HG03135 (cell line): ENCODE data around the gene SIRPA.

Experiments used
- ATAC-seq: cut with Tn5 transposase; IDR thresholded peaks from one replicate; pipeline ENCODE4 v1.9.1; 2021; ENCODE audit warnings: mild to moderate bottlenecking, moderate library complexity; ENCODE audit not compliant: unreplicated experiment

SIRPA gene

DNA sequence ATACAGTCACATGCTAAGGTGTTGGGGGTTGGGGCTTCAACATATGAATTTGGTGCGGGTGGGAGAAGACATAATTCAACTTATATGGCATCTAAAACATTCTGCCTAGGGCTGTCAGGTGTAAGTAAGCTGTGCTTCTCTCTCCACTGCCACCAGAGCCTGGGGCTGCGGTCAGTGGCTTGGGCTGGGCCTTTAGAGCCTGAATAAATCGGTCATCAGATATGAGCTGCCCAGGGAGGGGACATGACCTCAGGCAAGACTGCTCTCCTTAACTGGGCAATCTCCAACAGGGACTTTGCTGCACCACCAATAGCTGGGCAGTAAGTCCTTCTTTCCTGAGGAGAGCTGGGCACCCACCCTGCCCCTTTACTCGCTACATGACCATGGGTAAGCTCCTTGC is 24.9 kb upstream of the SIRPA start:
- ATAC-seq: no peak

DNA sequence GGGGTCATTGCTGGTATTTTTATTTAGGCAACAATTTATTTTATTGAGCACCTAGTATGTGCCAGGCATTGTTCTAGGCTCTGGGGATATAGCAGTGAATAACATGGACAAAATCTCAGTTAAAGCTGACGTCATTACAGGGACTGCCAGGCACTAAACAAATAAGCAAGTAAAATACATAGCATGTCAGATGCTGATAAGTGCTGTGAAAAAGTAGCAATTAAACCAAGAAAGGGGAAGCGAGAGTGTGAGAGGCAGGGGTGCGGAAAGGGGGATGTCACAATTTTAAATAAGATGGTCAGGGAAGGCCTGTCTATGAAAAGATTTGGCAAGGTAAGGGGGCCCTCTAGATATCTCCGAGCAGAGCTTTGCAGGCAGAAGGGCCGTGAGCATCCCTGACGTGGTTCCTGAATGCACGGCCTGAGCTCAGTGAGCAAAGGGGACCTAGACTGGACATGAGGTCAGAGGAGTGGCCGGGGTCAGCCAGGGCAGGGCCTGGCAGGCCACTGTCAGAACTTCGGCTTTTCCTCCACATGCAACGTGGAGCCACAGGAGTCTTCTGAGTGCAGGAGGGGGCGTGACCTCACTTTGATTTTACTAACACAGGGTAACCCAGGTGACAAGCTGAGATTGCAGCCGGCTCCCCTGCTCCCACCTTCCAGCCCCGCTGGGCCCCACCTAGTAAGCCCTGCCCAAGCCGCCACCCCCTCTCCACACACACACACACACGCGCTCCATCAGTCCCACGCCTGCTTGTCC is 24.2 kb upstream of the SIRPA start:
- peak; percentile 60 for ATAC-seq

DNA sequence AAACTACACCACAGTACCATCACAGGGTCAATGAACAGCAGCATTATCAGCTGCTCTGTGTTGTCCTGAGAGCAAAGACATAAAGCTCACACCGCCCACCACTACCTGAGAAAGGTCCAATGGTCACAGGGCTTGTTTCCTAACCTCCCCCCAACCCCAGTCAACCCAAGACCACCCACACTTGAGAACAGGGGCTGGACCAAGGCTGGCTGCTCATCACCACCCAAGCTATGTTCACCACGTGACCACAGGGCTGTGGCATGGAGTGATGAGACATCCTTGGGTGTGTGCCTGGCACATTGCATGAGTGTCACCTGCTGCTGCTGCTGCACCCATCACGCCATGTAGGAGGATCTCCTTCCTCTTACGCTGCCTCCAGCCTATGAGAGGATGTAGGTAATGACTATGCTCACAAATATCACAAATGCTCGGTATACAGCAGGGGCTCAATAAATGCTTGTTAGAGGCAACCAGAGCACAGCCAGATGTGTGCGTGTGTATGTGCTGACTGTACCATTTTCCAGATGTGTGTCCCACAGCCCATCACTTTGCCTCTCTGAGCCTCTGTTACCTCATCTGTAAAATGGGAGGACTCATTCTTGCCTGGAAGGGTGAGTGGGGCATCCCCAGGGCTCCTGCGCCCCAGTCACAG is 23.3 kb upstream of the SIRPA start:
- no peak for ATAC-seq

DNA sequence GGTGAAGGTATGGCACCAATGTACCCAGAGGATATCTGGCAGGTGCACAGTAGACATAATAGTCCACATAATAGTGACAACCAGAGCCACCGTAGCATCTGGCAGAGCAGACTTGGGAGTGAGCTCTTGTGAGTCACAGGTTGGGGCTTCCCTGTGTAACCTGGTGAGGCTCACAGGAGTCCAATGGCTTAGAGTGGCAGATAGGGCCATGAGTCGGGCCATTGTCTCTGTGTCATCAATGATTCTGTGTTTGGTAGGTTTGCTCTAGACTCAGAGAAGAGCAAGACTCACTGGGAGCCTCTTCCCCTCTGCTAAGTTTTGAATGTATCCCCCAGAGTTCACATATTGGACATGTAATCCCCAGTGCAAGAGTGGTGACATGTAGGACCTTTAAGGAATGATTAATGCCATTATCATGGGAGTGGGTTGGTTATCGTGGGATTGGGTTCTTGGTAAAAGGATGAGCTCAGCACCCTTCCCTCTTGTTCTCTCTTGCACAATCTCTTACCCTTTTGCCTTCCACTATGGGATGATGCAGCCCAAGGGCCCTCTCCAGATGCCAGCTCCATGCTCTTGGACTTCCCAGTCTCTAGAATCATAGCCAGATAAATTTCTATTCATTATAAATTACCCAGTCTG is 22.6 kb upstream of the SIRPA start:
- ATAC-seq: no peak

DNA sequence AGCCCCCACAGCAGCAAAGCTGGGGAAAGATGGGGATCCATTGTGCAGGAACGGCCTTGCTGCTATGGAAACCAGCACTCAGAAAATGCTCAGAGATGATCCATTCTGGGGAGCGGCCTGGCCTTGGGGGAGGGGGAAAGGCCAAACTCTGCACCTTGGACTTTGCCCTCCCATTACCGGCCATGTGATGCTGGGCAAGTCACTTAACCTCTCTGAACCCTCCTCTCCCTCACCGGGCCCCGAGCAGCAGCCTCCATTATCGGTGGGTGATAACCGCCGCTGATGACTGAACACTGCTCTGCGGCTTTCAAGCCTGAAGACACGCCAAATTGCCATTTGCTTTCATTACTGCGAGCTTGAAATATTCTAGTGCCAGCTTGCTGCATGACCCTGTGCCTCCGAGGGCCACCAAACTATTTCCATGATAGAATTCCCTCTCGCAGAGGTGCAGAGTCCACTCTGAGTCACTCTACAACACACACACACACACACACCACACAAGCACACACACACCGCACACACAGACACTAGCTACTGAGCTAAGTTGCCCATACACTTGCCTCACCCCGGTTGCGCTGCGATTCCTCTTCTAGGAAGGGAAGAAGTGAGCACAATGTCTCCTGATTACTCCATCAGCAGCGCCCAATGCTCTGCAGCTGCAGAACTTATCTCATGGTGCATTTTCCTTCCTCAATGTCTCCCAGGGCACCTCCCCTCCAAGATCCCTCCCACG is 20.6 kb upstream of the SIRPA start:
- ATAC-seq: no peak

DNA sequence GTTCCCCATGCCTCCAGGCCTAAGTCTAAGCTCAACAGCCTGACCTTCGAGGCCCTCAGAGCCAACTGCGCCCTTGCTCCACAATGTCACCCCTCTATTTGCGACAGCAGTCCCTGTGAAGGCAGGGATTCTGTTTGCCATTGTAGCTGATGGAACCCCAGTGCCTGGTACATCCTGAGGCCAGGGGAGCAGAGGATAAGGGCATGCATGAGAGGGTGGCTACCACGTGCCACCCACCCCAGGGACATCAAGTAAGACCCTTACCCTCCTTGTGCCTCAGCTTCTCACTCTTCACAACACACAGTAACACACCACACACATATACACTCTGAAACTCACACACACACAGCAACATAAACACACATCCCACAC is 20.0 kb upstream of the SIRPA start:
- no peak for ATAC-seq

DNA sequence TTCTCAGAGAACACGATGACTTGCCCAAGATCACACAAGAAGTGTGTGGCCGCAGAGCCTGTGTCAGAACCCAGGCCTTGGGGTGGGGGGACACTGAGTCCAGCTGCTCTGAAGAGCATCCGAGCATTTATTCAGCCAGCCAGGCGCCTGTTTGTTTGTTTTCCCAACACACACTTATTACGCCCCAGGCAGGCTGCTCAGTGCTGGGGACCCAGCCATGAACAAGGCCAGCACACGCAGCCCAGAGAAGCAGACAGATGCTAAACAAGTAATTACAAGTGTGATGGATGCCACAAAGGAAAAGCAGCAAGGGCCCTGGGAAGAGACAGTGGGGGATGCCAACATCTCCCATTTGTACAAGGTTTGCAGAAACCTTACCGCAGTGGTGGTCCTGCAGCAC is 19.4 kb upstream of the SIRPA start:
- no peak for ATAC-seq

DNA sequence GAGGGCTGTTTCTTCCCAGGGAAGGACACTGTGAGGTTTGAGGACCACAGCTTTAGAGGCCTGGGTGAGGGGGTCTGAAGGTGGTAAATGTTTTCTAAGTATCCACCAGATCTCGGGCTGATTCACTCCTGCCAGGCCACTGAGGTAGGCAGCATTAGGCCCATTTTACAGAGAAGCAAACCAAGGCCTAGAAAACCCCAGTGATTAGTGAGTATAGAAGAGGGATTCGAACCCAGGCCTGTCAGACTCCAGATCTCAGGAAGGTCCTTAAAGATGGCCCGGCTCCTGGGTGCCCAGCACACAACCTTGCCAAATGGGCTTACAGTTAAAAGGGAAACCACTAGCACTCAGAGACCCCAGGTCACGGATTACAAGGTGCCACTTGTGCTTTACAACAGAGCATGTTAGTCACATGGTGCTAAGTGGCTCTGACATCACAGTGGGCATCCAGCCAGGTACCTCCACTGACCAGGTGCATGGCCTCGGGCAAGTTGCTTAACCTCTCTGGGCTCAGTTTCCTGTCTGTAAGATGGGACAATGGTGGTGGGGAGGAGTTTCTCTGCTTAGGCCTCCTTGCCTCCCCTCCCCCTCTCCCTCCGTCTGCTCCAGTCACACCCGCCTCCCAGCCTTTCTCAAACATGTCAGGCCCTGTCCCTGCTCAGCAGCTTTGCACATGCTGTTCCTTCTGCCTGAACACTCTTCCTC is 18.8 kb upstream of the SIRPA start:
- ATAC-seq: no peak

DNA sequence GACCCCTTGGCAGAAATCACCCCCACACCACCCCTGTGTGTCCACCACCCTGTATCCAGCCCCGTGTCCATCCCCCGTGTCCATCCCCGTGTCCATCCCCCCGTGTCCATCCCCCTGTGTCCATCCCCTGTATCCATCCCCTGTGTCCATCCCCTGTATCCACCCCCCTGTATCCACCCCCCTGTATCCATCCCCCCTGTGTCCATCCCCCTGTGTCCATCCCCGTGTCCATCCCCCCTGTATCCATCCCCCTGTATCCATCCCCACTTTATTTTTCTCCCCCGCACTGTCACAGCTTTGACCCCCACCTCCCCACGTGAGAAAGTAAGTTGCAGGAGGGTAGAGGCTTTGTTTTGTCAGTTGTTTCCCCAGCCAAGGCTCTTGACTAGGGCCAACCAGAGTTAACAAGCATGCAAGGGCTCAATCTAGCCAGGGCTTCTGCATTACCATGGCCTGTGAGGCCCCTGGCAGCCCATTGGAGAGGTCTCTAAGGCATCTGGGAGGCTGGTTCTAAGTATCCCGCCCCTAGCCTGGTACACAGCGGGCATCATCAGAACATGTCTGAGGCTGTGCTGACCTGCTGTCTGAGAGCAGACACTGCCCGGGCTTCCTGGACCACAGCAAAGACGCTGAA is 18.1 kb upstream of the SIRPA start:
- no peak for ATAC-seq

DNA sequence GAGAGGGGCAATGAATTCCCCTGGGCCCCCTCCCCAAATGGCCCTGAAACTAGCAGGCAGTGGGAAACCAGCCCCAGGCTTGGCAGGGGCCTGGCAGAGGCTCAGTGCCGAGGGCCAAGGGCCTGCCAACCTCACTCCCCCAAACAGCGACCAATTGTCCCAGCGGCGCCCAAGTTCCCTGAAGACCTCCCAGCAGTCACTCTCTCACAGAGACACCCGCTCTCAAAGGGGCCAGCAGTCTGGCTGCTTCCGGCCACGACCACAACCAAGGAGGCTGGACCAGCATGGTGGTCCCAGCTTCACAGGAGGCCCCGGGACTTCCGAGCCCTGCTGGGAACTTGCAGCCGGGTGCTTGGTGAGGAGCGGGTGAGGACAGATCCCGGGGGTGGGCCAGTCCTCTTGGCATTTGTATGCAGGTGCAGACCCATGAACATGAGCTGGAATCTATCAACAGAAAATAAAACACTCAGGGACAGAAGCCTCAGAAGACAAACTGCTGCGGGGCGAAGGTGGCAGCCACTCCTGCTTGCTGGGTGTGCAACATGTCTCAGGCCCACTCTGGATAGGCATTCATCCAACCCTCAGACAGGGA is 17.5 kb upstream of the SIRPA start:
- no peak for ATAC-seq

DNA sequence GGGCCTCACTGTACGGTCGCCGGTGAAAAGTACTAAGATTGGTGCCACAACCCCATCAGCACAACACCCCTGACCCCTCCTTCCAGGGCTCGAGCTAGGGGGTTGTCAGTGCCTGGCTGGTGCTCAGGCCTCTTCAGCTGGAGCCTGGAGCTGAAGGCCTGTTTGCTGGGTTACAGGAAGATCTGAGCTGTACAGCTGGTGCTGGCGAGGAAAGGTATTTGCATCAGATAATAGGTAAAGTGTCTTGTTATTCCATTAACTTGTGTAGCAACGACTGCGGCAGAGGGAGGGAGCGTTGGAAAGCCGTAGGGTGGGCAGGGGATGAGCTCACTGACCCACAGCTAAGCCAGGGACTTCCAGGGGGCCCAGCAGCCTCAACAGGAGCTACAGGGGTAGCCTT is 15.8 kb upstream of the SIRPA start:
- ATAC-seq: no peak

DNA sequence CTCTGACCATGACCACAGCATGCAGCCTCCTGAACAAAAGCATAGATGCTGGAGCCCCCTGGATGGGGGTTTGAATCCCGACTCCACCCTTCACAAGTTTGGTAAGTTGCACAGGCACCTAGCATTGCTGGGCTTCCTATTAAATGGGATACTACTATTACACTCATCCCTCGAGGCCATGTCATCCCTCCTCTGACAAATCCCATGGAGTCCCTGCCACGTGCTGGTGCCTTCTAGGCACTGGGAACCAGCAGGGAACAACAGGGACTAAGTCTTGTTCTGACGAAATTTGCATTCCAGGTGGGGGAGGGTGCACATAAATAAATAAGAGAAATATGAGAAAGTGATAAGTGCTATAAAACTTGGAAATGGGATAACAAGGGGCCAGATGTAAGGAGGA is 15.3 kb upstream of the SIRPA start:
- no peak for ATAC-seq

DNA sequence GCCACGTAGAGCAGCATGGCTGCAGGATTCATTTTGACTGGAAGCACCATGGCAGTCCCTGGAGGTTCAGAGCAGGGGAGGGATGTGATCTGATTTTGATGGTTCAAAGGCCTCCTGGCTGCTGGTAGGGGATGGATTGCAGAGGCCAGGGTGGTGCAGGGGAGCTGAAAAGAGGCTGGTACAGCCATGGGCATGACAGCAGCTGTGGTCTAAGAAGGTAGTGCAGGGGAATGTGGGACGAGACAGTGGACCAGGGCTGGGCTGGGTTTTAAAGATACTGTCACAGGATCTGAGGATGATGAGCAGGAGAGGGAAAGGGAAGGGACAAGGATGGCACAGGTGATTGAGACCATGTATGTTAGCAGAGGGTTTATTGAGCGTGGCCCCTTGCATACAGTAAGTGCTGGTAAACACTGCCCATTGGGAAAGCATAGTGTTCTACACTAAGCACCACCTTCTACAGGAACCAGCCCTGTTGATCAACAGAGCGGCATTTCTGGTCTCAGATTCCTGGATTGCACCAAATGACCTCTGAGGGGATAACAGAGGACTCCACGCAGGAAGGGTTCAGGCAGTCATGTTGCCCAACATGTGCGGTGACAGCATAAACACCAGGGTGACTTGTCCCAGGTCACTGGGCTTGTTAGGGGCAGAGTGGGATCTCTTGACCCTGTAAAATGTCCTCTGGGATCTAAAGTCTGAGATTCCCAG is 14.5 kb upstream of the SIRPA start:
- ATAC-seq: no peak

DNA sequence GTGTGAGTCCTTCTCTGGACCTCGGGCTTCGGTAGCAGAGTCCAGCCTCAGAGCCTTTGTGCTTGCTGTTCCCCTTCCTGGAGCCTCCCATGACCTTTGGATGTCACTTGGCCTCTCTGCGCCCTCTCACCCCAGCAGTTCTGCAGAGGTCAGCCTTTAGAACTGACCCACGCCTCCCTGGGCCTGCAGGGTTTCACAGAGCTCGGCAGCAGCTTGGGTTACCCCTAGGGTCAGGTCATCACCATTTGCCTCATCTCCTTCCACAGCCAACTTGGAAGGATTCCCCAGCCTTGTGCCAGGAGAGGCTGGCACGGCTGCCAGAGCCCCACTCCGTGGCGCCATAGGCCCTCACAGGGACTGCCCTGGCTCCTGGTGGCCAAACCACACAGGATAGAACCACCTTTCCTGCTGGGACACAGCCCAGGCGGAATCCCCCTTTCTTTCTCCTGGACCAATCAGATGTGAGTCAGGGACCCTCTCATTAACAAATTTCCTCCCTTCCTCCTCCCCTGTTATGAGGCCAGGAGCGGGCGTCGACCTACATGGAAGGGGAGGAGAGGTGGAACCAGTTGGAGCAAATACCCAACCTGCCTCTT is 13.9 kb upstream of the SIRPA start:
- no peak for ATAC-seq

DNA sequence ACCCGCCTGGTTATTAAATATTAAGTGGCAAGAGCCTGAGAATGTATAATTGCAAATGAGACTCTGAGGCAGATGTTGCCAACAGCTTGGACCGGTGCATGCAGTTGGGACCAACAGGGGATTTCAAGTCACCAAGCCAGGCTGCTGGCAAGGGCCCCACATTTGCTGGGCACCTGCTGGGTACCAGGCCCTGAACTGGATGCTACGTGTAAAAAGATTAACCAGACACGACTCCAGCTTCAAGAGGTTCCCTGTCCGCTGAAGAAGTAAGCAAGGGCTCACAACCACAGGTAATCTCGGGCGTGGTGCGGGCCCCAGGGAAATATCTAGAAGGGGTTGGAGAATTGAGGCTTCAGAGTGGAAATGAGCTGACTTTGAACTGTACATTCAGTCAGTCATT is 13.2 kb upstream of the SIRPA start:
- no peak for ATAC-seq

DNA sequence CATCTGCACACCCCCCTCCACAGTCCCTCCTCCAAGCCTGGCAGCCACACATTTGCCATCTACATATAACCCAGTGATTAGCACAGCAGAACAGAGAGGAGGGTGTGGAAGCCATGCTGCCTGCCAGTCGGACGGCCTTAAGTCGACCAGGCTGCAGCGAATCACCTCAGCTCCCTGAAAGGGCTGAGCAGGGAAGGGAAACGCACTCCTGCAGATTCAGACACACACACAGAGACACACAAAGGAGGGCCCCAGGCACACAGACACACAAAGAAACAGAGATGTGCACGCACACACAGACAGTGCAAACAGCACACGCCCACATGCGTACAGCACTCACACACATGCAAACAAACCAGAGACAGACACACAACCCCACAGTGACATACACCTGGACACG is 11.2 kb upstream of the SIRPA start:
- ATAC-seq: no peak

DNA sequence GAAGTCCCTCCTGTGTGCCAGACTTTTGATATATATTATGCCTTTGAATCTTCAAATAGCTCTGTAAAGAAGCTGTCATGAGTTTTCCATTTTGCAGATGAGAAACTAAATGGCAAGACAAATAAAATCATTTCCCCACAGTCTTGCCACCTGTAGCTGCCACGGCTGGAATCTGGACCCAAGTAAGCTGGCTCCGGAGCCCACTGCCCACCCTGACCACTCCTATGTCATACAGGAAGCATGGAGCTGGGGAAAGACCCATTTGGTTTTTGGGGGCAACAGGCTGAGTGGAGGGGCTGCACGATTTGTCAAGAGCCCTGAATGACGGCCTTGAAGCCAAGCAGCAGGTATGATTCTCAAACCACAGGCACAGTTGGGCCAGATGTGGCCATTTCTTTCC is 10.0 kb upstream of the SIRPA start:
- ATAC-seq: no peak

DNA sequence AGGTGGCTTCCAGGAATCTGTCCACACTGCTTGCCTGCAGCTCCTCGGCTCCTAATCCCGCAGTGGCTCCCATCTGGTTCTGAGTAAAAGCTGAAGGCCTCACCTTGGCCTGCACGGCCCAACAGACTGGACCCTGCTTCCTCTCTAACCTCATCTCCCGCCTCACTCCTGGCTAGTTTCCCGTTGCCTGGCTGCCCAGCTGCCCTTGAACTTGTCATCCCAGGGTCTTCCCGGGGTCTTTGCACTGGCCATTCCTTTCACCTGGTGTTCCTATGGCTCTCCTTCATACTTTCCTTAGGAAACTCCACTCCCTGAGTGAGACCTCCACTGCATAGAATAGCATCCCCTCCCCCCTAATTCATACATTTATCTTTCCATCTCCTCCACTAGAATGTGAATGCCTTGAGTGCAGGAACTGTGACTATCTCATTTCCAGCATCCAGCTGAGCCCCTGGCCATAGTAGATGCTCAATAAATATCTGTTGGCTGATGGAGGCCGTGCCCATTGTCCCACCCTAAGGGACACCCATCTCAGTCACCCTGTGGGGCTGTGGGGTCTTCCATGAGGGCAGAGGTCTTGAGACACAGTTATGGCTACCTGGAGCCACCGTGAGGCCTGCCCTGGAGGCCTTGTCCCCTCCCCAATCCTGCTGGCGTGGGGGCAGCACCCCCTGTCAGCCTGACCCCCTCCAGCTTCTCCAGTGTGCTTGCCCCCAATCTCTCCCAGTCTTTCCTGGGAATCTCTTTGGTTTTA is 9.1 kb upstream of the SIRPA start:
- no peak for ATAC-seq

DNA sequence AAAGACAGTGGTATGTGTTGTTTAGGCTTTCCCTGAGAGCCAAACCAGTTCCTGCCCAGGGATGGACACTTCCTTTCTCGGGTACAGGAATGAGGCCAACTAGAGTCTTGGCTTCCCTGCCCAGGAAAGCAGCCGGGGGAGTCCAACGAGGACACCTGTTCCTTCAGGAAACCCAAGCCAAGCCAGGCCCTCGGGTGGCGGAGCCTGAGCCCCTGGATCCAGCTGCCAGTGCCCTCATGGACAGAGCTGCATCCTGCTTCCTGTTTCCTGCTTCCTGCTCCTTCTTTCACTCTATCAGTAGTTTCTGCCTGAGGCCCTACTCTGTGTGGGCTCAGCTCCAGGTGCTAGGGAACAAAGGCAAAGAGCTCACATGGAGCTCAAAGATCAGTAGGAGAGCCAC is 7.9 kb upstream of the SIRPA start:
- no peak for ATAC-seq
